Keratinocyte (primary cell): ENCODE results near the gene KIAA0825. TPM values are rescaled to one million over a fixed set of nuclear protein-coding genes. Genes with fewer than 3 reads are reported as not detected.

Experiments
- DNase-seq: peaks from one replicate; pipeline ENCODE4 v3.0.0-alpha.2; 2011; ENCODE audit warnings: low read depth, missing footprints, low spot score
- FAIRE-seq: peaks from 2 replicates; lab custom pipeline; 2011; peaks lifted over from hg19 to GRCh38; lab: Jason Lieb, UNC
- H2AFZ ChIP-seq: 2 replicates; pipeline ENCODE4 v1.6.0; 2012; ENCODE audit warnings: low read length, control low read depth, inconsistent platforms; ENCODE audit not compliant: control insufficient read depth
- H3K27ac ChIP-seq: 2 replicates; pipeline ENCODE4 v1.5.1; 2011; ENCODE audit warnings: low read length; ENCODE audit not compliant: control insufficient read depth, insufficient read depth
- H3K27me3 ChIP-seq: 3 replicates; pipeline ENCODE4 v1.6.0; 2011; ENCODE audit warnings: low read length; ENCODE audit not compliant: control insufficient read depth, insufficient read depth; ENCODE audit errors: extremely low read depth
- H3K36me3 ChIP-seq, 2 experiments: 2 replicates in 1 of 2; 3 replicates in 1 of 2; pipeline ENCODE4 v1.5.1; 2011; ENCODE audit warnings: low read length in 2 of 2, mild to moderate bottlenecking in 1 of 2; ENCODE audit not compliant: control insufficient read depth in 2 of 2, insufficient read depth in 2 of 2; ENCODE audit errors: extremely low read depth in 1 of 2
- H3K4me1 ChIP-seq: 3 replicates; pipeline ENCODE4 v1.5.1; 2011; ENCODE audit warnings: low read length; ENCODE audit not compliant: control insufficient read depth, insufficient read depth; ENCODE audit errors: extremely low read depth
- H3K4me2 ChIP-seq: 3 replicates; pipeline ENCODE4 v1.6.0; 2011; ENCODE audit warnings: low read depth, low read length; ENCODE audit not compliant: control insufficient read depth, insufficient read depth; ENCODE audit errors: extremely low read depth
- H3K4me3 ChIP-seq, 3 experiments: fragments of 200-600 bp in 1 of 3; sonication (generic) in 1 of 3; 2 replicates in 2 of 3; 3 replicates in 1 of 3; pipeline ENCODE4 v1.5.1; 2011 to 2016; ENCODE audit warnings: low read length in 3 of 3, mild to moderate bottlenecking in 3 of 3, control low read depth in 2 of 3, inconsistent platforms in 1 of 3, low read depth in 1 of 3, mixed read lengths in 1 of 3, mixed run types in 1 of 3, moderate library complexity in 1 of 3; ENCODE audit not compliant: control insufficient read depth in 2 of 3, insufficient read depth in 2 of 3; ENCODE audit errors: extremely low read depth in 1 of 3
- H3K79me2 ChIP-seq: 2 replicates; pipeline ENCODE4 v1.6.0; 2012; ENCODE audit warnings: low read length; ENCODE audit not compliant: control insufficient read depth, insufficient read depth
- H3K9ac ChIP-seq: 3 replicates; pipeline ENCODE4 v1.6.0; 2011; ENCODE audit warnings: low read length; ENCODE audit not compliant: control insufficient read depth, insufficient read depth; ENCODE audit errors: extremely low read depth
- H3K9me1 ChIP-seq: 3 replicates; pipeline ENCODE4 v1.6.0; 2011; ENCODE audit warnings: low read length; ENCODE audit not compliant: control insufficient read depth, insufficient read depth; ENCODE audit errors: extremely low read depth
- H3K9me3 ChIP-seq: 2 replicates; pipeline ENCODE4 v1.5.1; 2012; ENCODE audit warnings: low read depth, low read length; ENCODE audit not compliant: control insufficient read depth
- H4K20me1 ChIP-seq: 3 replicates; pipeline ENCODE4 v1.6.0; 2011; ENCODE audit warnings: low read length; ENCODE audit not compliant: control insufficient read depth, insufficient read depth; ENCODE audit errors: extremely low read depth
- CTCF ChIP-seq, 3 experiments: IDR thresholded peaks in 1 of 3; conservative IDR thresholded peaks in 1 of 3; optimal IDR thresholded peaks in 1 of 3; 2 replicates in 2 of 3; 3 replicates in 1 of 3; pipeline versions ENCODE3 to v1.5.1; 2011; ENCODE audit warnings: low read length in 3 of 3, mild to moderate bottlenecking in 3 of 3, moderate library complexity in 2 of 3, control low read depth in 1 of 3, inconsistent platforms in 1 of 3; ENCODE audit not compliant: insufficient read depth in 2 of 3; ENCODE audit errors: extremely low read depth in 1 of 3
- EZH2 ChIP-seq: IDR thresholded peaks from one replicate; pipeline ENCODE4 v1.6.1; 2012; ENCODE audit warnings: inconsistent platforms, mild to moderate bottlenecking, low read length, moderate library complexity
- dilution Hi-C: fragments of 300-500 bp; cut with MboI; formaldehyde crosslinking; loops from one replicate; pipeline ENCODE4 v1.7.0; 2020; ENCODE audit warnings: low sequenced_read_pairs; ENCODE audit not compliant: extremely low pct_ligation_motif_present
- polyA plus RNA-seq, 5 experiments: library from polyadenylated mRNA; depleted of rRNA in 3 of 5; stranded (reverse) in 3 of 5; stranded (forward) in 1 of 5; unstranded in 1 of 5; fragments of >200 nt; gene quantifications; 1 replicate in 1 of 5; 2 replicates in 3 of 5; 3 replicates in 1 of 5; pipeline versions ENCODE4 v1.2.1 to v1.2.3, GENCODE V29; 2011 to 2012; ENCODE audit warnings: missing spikeins in 2 of 5, low read depth in 1 of 5, low replicate concordance in 1 of 5

KIAA0825 gene
- polyA plus RNA-seq, 1 donor (not counting 4 experiments of a cell fraction or from before 2014, with no cell fraction given) = 1.2 TPM

- Histone ChIP-seq H3K27ac (no peak overlapping the region), H3K79me2 (no peaks in the 10 kb centered on the region), H3K4me1 (peaks cover 3% of the 10 kb centered on the region), H3K36me3 (no peaks in the 10 kb centered on the region), H3K9me3 (no peaks in the 10 kb centered on the region), H3K4me3 (no peak overlapping the region), H3K9ac (no peak overlapping the region), H3K9me1 (no peaks in the 10 kb centered on the region), H4K20me1 (no peaks in the 10 kb centered on the region), H2AFZ (no peak overlapping the region), H3K27me3 (no peaks in the 10 kb centered on the region), H3K4me2 (no peak overlapping the region)
- dilution Hi-C loops = no loop called here
- no peak for TF ChIP-seq CTCF (optimal IDR thresholded peaks at IDR 0.05 in 1 of 3, IDR thresholded peaks at IDR 0.05 in 1 of 3, conservative IDR thresholded peaks at IDR 0.05 in 1 of 3; ENCODE audit: extremely low read depth in 1 of 3, insufficient read depth in 2 of 3, low read length in 3 of 3)
- TF ChIP-seq EZH2 = no peak
- no peak for DNase-seq
- FAIRE-seq = no peak
Observed at GRCh38 chr5:94432499-94432898, 185.9 kb downstream of the KIAA0825 start.

GRCh38 chr5:94431696-94432095, 186.7 kb downstream of the KIAA0825 start:
- Histone ChIP-seq H3K27me3 (no peaks in the 10 kb centered on the region), H3K79me2 (no peaks in the 10 kb centered on the region), H3K9me3 (no peaks in the 10 kb centered on the region), H3K27ac (no peak overlapping the region), H3K36me3 (no peaks in the 10 kb centered on the region), H4K20me1 (no peaks in the 10 kb centered on the region), H3K4me3 (no peak overlapping the region), H3K9me1 (no peaks in the 10 kb centered on the region), H2AFZ (no peak overlapping the region), H3K4me1 (peaks cover 3% of the 10 kb centered on the region), H3K4me2 (no peak overlapping the region), H3K9ac (no peak overlapping the region)
- FAIRE-seq (no peak), DNase-seq (no peak)
- dilution Hi-C loops = no loop called here
- no peak for TF ChIP-seq EZH2
- TF ChIP-seq CTCF (optimal IDR thresholded peaks at IDR 0.05 in 1 of 3, IDR thresholded peaks at IDR 0.05 in 1 of 3, conservative IDR thresholded peaks at IDR 0.05 in 1 of 3; ENCODE audit: extremely low read depth in 1 of 3, insufficient read depth in 2 of 3, low read length in 3 of 3) = no peak
